DOHH2 (cell line): ENCODE data around the gene PDZD4.

Experiments
- CTCF ChIP-seq: fragments of 200-600 bp; sonication (generic); IDR thresholded peaks from one replicate; pipeline ENCODE4 v1.5.1; 2014; ENCODE audit warnings: antibody characterized with exemption, mild to moderate bottlenecking, low read depth, low read length; ENCODE audit not compliant: poor library complexity, severe bottlenecking
- EZH2phosphoT487 ChIP-seq: fragments of 200-600 bp; sonication (generic); IDR thresholded peaks from 2 replicates; pipeline ENCODE4 v1.6.1; 2017; ENCODE audit warnings: borderline replicate concordance, mild to moderate bottlenecking, antibody characterized with exemption, low read length, moderate library complexity, mixed read lengths

DNA sequence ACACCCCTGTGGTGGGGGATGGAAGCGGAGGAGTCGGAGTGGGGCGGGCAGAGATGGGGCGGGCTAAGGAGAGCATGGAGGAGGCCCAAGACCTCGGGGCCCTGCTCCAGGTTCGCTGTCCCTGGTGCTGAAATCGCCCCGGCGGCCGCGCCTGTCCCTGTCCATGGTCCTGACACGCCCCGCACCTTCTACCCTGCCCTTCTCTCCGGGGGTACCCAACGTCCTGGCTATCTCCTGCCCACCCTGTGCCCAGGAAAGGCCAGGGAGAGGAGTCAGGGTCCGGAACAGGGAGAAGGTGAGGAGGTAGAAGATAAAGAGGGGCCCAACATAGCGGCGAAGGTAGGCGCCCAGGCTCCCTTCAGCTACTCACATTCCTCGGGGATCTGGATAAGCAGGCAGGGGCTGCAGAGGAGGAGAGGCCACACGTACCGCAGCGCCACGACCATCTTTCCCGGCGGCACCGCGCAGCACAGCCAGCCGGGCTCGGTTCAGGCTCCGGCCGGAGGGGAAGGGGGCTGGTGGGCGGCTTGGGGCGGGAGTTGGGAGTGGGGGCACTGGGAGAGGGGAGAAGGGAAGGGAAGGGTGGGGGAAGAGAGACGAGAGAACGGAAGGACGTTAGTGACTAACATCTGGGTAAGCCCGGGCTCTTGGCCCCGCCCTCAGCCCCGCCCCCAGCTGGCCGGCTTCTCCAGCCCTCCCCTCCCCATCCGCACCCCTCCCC lies 45.2 kb upstream of the PDZD4 start:
- no peak for TF ChIP-seq CTCF
- TF ChIP-seq EZH2phosphoT487, result no peak
